Loucy (cell line): ENCODE data around the gene DCUN1D2.

Experiments used
- H2AFZ ChIP-seq: fragments of 200-600 bp; sonication (generic); 2 replicates; pipeline ENCODE4 v1.6.0; 2016; ENCODE audit warnings: antibody characterized with exemption, mild to moderate bottlenecking, low read length, moderate library complexity
- H3F3A ChIP-seq: fragments of 200-600 bp; 2 replicates; pipeline ENCODE4 v1.6.0; 2016; ENCODE audit warnings: antibody characterized with exemption, low read depth, mild to moderate bottlenecking
- H3K27me3 ChIP-seq: fragments of 200-600 bp; sonication (generic); 2 replicates; pipeline ENCODE4 v1.6.1; 2014; ENCODE audit warnings: low read length, mild to moderate bottlenecking; ENCODE audit not compliant: insufficient read depth, poor library complexity, severe bottlenecking
- H3K36me3 ChIP-seq: fragments of 200-600 bp; sonication (generic); 2 replicates; pipeline ENCODE4 v1.6.1; 2016; ENCODE audit warnings: low read length; ENCODE audit not compliant: insufficient read depth
- H3K4me1 ChIP-seq: fragments of 200-600 bp; sonication (generic); 2 replicates; pipeline ENCODE4 v1.5.1; 2014; ENCODE audit warnings: low read length, mild to moderate bottlenecking; ENCODE audit not compliant: insufficient read depth, poor library complexity, severe bottlenecking
- H3K4me2 ChIP-seq: fragments of 200-600 bp; sonication (generic); 2 replicates; pipeline ENCODE4 v1.6.0; 2014; ENCODE audit warnings: antibody characterized with exemption, low read length, low read depth, mild to moderate bottlenecking; ENCODE audit not compliant: poor library complexity, severe bottlenecking
- H3K4me3 ChIP-seq: fragments of 200-600 bp; sonication (generic); 2 replicates; pipeline ENCODE4 v1.5.1; 2014; ENCODE audit warnings: low read length, mild to moderate bottlenecking, mixed read lengths; ENCODE audit not compliant: poor library complexity, severe bottlenecking
- H3K79me2 ChIP-seq: fragments of 200-600 bp; sonication (generic); 2 replicates; pipeline ENCODE4 v1.6.1; 2014; ENCODE audit warnings: low read length; ENCODE audit not compliant: insufficient read depth
- H3K9ac ChIP-seq: fragments of 200-600 bp; sonication (generic); 2 replicates; pipeline ENCODE4 v1.6.0; 2014; ENCODE audit warnings: mild to moderate bottlenecking, low read depth, low read length, moderate library complexity; ENCODE audit not compliant: poor library complexity, severe bottlenecking
- H3K9me2 ChIP-seq: fragments of 200-600 bp; sonication (generic); replicated peaks from 2 replicates; pipeline ENCODE4 v1.6.1; 2016; ENCODE audit warnings: low read depth, low read length, mixed read lengths
- H3K9me3 ChIP-seq: fragments of 200-600 bp; sonication (generic); 2 replicates; pipeline ENCODE4 v1.6.1; 2014; ENCODE audit warnings: mild to moderate bottlenecking, antibody characterized with exemption, low read length, low read depth; ENCODE audit not compliant: insufficient read depth
- H4K20me1 ChIP-seq: fragments of 200-600 bp; sonication (generic); 2 replicates; pipeline ENCODE4 v1.6.0; 2014; ENCODE audit warnings: antibody characterized with exemption, low read length, mild to moderate bottlenecking; ENCODE audit not compliant: insufficient read depth, poor library complexity, severe bottlenecking
- EZH2phosphoT487 ChIP-seq: fragments of 200-600 bp; IDR thresholded peaks from 2 replicates; pipeline ENCODE4 v1.6.1; 2018; ENCODE audit warnings: antibody characterized with exemption, mild to moderate bottlenecking, moderate library complexity, borderline replicate concordance
- TF ChIP-seq, protein P1 (sequence below): fragments of 200-600 bp; sonication (generic); conservative IDR thresholded peaks from 2 replicates; pipeline ENCODE4 v1.5.1; 2014; ENCODE audit warnings: mild to moderate bottlenecking, antibody characterized with exemption, low read length

DCUN1D2 gene

DNA sequence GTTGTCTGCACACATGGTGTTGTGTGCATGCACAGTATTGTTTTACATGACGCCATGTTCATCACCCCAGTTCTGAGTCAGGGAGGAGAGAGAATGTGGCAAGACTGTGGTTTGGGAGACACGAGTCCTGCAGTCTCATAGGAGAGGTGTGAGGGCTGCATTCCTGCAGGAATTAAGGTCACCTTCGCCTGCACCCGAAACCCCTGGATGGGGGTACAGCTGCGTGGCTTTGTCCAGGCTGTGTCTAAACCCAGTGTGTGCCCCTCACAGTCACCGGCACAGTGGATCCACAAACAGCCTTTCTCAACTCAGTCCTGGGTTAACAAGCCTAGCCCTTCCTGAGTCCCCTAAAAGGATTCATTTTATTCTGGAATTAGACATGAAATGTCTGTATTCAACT lies 42.9 kb downstream of the DCUN1D2 start:
- H2AFZ ChIP-seq, result no peak overlapping the region
- H3K9me3 ChIP-seq, result no peaks in the 10 kb centered on the region
- H3K4me2 ChIP-seq, result no peak overlapping the region
- no peaks in the 10 kb centered on the region for H3K9me2 ChIP-seq
- H3K4me1 ChIP-seq, result no peaks in the 10 kb centered on the region
- no peaks in the 10 kb centered on the region for H4K20me1 ChIP-seq
- H3K9ac ChIP-seq, result no peak overlapping the region
- TF ChIP-seq, protein P1, sequence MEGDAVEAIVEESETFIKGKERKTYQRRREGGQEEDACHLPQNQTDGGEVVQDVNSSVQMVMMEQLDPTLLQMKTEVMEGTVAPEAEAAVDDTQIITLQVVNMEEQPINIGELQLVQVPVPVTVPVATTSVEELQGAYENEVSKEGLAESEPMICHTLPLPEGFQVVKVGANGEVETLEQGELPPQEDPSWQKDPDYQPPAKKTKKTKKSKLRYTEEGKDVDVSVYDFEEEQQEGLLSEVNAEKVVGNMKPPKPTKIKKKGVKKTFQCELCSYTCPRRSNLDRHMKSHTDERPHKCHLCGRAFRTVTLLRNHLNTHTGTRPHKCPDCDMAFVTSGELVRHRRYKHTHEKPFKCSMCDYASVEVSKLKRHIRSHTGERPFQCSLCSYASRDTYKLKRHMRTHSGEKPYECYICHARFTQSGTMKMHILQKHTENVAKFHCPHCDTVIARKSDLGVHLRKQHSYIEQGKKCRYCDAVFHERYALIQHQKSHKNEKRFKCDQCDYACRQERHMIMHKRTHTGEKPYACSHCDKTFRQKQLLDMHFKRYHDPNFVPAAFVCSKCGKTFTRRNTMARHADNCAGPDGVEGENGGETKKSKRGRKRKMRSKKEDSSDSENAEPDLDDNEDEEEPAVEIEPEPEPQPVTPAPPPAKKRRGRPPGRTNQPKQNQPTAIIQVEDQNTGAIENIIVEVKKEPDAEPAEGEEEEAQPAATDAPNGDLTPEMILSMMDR, result no peak
- no peak for TF ChIP-seq EZH2phosphoT487
- no peaks in the 10 kb centered on the region for H3K79me2 ChIP-seq
- H3K27me3 ChIP-seq, result no peaks in the 10 kb centered on the region
- H3F3A ChIP-seq, result no peaks in the 10 kb centered on the region
- H3K4me3 ChIP-seq, result no peak overlapping the region
- H3K36me3 ChIP-seq, result no peaks in the 10 kb centered on the region

DNA sequence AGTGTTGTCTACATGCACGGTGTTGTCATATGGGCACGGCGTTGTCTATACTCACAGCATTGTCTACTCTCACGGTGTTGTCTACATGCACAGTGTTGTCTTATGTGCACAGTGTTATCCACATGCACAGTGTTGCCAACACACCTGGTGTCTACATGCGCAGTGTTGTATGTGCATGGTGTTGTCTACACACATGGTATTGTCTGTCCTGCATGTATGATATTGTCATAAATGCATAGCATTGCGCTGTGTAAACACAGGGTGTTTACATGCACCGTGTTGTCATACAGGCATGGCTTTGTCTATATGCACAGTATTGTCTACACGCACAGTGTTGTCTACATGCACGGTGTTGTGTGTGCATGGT lies 44.0 kb downstream of the DCUN1D2 start:
- Histone ChIP-seq H3F3A (no peaks in the 10 kb centered on the region), H2AFZ (no peak overlapping the region), H3K36me3 (no peaks in the 10 kb centered on the region), H3K9me2 (no peaks in the 10 kb centered on the region), H3K4me1 (no peaks in the 10 kb centered on the region), H3K79me2 (no peaks in the 10 kb centered on the region), H3K4me2 (no peak overlapping the region), H3K27me3 (no peaks in the 10 kb centered on the region), H3K9me3 (no peaks in the 10 kb centered on the region), H4K20me1 (no peaks in the 10 kb centered on the region), H3K4me3 (no peak overlapping the region), H3K9ac (no peak overlapping the region)
- TF ChIP-seq EZH2phosphoT487, result no peak
- TF ChIP-seq, protein P1, result no peak

DNA sequence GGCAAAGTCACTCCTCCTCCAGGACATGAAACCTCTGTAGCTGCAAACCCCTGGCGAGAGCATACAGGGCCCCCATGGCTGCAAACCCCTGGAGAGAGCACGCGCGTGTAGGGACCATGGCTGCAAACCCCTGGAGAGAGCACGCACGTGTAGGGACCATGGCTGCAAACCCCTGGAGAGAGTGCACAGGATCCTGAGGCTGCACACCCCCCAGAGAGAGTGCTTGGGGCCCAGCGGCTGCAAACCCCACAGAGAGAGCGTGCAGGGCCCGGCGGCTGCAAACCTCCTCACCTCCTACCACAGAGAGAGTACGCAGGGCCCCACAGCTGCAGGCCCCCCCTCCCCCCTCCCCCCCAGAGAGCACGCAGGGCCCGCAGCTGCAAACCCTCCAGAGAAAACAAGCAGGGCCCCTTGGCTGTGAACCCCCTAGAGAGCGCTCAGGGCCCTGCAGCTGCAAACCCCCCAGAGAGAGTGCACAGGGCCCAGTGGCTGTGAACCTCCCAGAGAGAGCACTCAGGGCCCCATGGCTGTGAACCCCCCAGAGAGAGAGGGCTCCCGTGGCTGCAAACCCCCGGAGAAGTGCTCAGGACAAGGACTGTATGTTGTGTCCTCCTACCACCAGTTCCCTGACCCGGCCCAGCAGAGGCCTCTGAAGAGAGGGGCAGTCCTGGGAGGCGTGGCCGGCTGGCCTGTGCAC lies 44.6 kb downstream of the DCUN1D2 start:
- no peak overlapping the region for H3K4me3 ChIP-seq
- H3K79me2 ChIP-seq, result no peaks in the 10 kb centered on the region
- TF ChIP-seq EZH2phosphoT487, result no peak
- TF ChIP-seq, protein P1, result no peak
- no peak overlapping the region for H3K9ac ChIP-seq
- H3K4me1 ChIP-seq, result no peaks in the 10 kb centered on the region
- no peaks in the 10 kb centered on the region for H3K27me3 ChIP-seq
- H3F3A ChIP-seq, result no peaks in the 10 kb centered on the region
- no peak overlapping the region for H3K4me2 ChIP-seq
- H3K36me3 ChIP-seq, result no peaks in the 10 kb centered on the region
- no peaks in the 10 kb centered on the region for H3K9me3 ChIP-seq
- no peak overlapping the region for H2AFZ ChIP-seq
- H4K20me1 ChIP-seq, result no peaks in the 10 kb centered on the region
- H3K9me2 ChIP-seq, result no peaks in the 10 kb centered on the region
